B cell (primary cell): Measurements from ENCODE around the gene TAF8. TPM values are rescaled to one million over a fixed set of nuclear protein-coding genes. Genes with fewer than 3 reads are reported as not detected.

Source experiments
- ATAC-seq: fragments of 200-7000 bp; cut with Tn5 transposase; one replicate; pipeline ENCODE4 v1.10.0; 2021; ENCODE audit warnings: low read depth, mild to moderate bottlenecking, moderate number of reproducible peaks, moderate library complexity
- CTCF ChIA-PET: fragments of 350-600 bp; sonication (Branson Sonifier 250); formaldehyde crosslinking; loops from one replicate; lab custom pipeline; 2021; ENCODE audit warnings: antibody characterized with exemption, inconsistent platforms; lab: Charles Lee
- POLR2A ChIA-PET: fragments of 350-600 bp; sonication (Branson Sonifier 250); formaldehyde crosslinking; loops from one replicate; lab custom pipeline; 2021; ENCODE audit warnings: antibody characterized with exemption; lab: Charles Lee
- DNase-seq: peaks from one replicate; pipeline ENCODE4 v3.0.0; 2013
- H2AFZ ChIP-seq: 2 replicates; pipeline ENCODE4 v1.6.1; 2012; ENCODE audit warnings: mild to moderate bottlenecking, low read depth, low read length; ENCODE audit not compliant: insufficient read depth, poor library complexity, severe bottlenecking
- H3K27ac ChIP-seq, 2 donors: 1 replicate in 1 of 2; 2 replicates in 1 of 2; pipeline ENCODE4 v1.5.1; 2012 to 2013; ENCODE audit warnings: low read length in 2 of 2, mild to moderate bottlenecking in 2 of 2, moderate library complexity in 1 of 2
- H3K27me3 ChIP-seq, 4 experiments: fragments of 200-600 bp in 1 of 4; sonication (generic) in 1 of 4; replicated peaks in 1 of 4; 1 replicate in 2 of 4; 2 replicates in 2 of 4; pipeline versions ENCODE4 v1.6.1 to v1.7.0; 2013 to 2016; ENCODE audit warnings: low read length in 3 of 4, mild to moderate bottlenecking in 2 of 4, mixed read lengths in 1 of 4, moderate library complexity in 1 of 4; ENCODE audit not compliant: insufficient read depth in 4 of 4, control insufficient read depth in 3 of 4; ENCODE audit errors: control extremely low read depth in 1 of 4
- H3K36me3 ChIP-seq, 2 experiments: replicated peaks in 1 of 2; 1 replicate in 1 of 2; 2 replicates in 1 of 2; pipeline versions ENCODE4 v1.6.1 to v1.7.1; 2013; ENCODE audit warnings: low read length in 1 of 2; ENCODE audit not compliant: insufficient read depth in 2 of 2, control insufficient read depth in 1 of 2; ENCODE audit errors: control extremely low read depth in 1 of 2, extremely low read depth in 1 of 2
- H3K4me1 ChIP-seq, 2 donors: fragments of 200-600 bp in 1 of 2; sonication (generic) in 1 of 2; 1 replicate in 1 of 2; 2 replicates in 1 of 2; pipeline versions ENCODE4 v1.5.1 to v1.6.1; 2013 to 2017; ENCODE audit warnings: low read length in 2 of 2; ENCODE audit not compliant: control insufficient read depth in 2 of 2, insufficient read depth in 2 of 2
- H3K4me2 ChIP-seq: replicated peaks from 2 replicates; pipeline ENCODE3; 2012; ENCODE audit warnings: mild to moderate bottlenecking, low read depth, low read length; ENCODE audit not compliant: poor library complexity, severe bottlenecking
- H3K4me3 ChIP-seq, 5 experiments: fragments of 200-600 bp in 1 of 5; sonication (generic) in 1 of 5; 1 replicate in 3 of 5; 2 replicates in 2 of 5; pipeline versions ENCODE4 v1.5.1 to v1.7.0; 2011 to 2016; ENCODE audit warnings: low read length in 4 of 5, mild to moderate bottlenecking in 4 of 5, low read depth in 2 of 5, control low read depth in 1 of 5, moderate library complexity in 1 of 5; ENCODE audit not compliant: insufficient read depth in 1 of 5; ENCODE audit errors: control extremely low read depth in 1 of 5, extremely low read depth in 1 of 5
- H3K79me2 ChIP-seq: fragments of 200-600 bp; sonication (generic); one replicate; pipeline ENCODE4 v1.6.0; 2016; ENCODE audit warnings: low read length; ENCODE audit not compliant: control insufficient read depth, insufficient read depth
- H3K9ac ChIP-seq: fragments of 200-600 bp; sonication (generic); 2 replicates; pipeline ENCODE4 v1.6.1; 2017; ENCODE audit warnings: mild to moderate bottlenecking, low read length, moderate library complexity
- H3K9me3 ChIP-seq, 3 donors: one replicate each; pipeline versions ENCODE4 v1.6.1 to v1.7.1; 2013; ENCODE audit warnings: low read length in 2 of 3; ENCODE audit not compliant: control insufficient read depth in 2 of 3, insufficient read depth in 1 of 3; ENCODE audit errors: control extremely low read depth in 1 of 3
- H4K20me1 ChIP-seq: 2 replicates; pipeline ENCODE4 v1.6.0; 2012; ENCODE audit warnings: mild to moderate bottlenecking, low read length; ENCODE audit not compliant: insufficient read depth, control insufficient read depth, poor library complexity, severe bottlenecking
- H3K27ac Mint-ChIP-seq: one replicate; pipeline ENCODE4 v1.8.0; 2021; ENCODE audit warnings: mixed read lengths
- H3K27me3 Mint-ChIP-seq: one replicate; pipeline ENCODE4 v1.8.0; 2021; ENCODE audit warnings: mixed read lengths
- H3K4me1 Mint-ChIP-seq: one replicate; pipeline ENCODE4 v1.8.0; 2021; ENCODE audit warnings: mixed read lengths
- H3K4me3 Mint-ChIP-seq: one replicate; pipeline ENCODE4 v1.8.0; 2021; ENCODE audit warnings: mixed read lengths
- H3K9me3 Mint-ChIP-seq: one replicate; pipeline ENCODE4 v1.8.0; 2022; ENCODE audit warnings: mixed read lengths; ENCODE audit not compliant: insufficient read depth
- EZH2 ChIP-seq: IDR thresholded peaks from 2 replicates; pipeline ENCODE4 v1.6.1; 2012; ENCODE audit warnings: borderline replicate concordance, low read depth, mild to moderate bottlenecking, moderate library complexity, low read length; ENCODE audit not compliant: insufficient read depth, poor library complexity, severe bottlenecking
- WGBS: methylation state at CpG from one replicate; pipeline ENCODE4 v1.1.5; 2013; ENCODE audit warnings: missing lambda C conversion rate; ENCODE audit not compliant: insufficient coverage; 5-methylcytosine and 5-hydroxymethylcytosine counted together
- intact Hi-C: fragments of 100-400 bp; cut with micrococcal nuclease; formaldehyde crosslinking; loops from one replicate; pipeline ENCODE4 v1.10.0; 2022
- polyA plus RNA-seq: library from polyadenylated mRNA; depleted of rRNA; stranded (reverse); fragments of >200 nt; gene quantifications from 2 replicates; pipeline ENCODE4 v1.2.3, GENCODE V29; 2012
- total RNA-seq, 2 donors: library from RNA; stranded (reverse); fragments of 120-200 nt in 1 of 2; gene quantifications; 1 replicate in 1 of 2; 2 replicates in 1 of 2; pipeline versions ENCODE4 v1.2.3 to v1.2.4, GENCODE V29; 2013 to 2022
- TF ChIP-seq, protein P1 (sequence below): fragments of 200-600 bp; IDR thresholded peaks from one replicate; pipeline ENCODE4 v1.8.0; 2022; ENCODE audit warnings: antibody characterized with exemption, mild to moderate bottlenecking

The TAF8 gene
- total and polyA plus RNA-seq, 2 donors (not counting 1 experiment from before 2014, with no cell fraction given), result 30.6 to 67.0 TPM

DNA sequence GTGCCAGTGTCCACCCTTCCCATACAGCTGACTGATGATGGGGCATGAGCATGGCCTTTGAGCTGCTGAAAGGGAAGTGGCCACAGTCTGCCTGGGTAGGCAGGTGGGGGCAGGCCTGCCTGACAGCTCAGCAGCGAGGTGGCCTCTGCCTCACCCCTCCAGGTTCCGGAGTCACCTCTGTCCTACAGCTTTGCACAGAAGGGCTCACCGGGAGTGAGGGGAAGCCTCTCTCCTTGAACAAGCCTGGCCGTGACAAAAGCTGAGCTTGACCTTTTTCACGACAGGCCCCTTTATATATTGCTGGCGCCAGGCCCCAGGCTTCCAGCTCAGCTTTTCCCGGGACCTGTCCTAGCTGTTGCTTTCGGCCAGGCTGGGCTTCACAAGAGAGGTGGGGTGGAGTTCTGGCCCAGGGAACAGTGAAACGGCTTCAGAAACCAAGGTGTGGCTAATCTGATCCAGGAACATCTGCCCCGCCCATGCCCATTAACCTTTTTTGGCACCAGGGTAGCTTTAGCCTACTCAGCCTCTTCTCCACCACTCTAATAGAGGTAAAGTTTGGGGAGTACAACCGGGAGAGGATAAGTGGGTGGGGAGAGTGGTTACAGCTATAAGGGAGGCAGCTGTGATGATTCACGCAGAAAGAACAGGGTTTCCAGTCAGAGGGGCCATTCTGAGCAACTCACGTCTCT lies 49.2 kb downstream of the TAF8 start:
- H3K36me3 ChIP-seq, result no peaks in the 10 kb centered on the region
- intact Hi-C loops, result no loop called here
- no peak overlapping the region for H3K4me3 ChIP-seq
- ATAC-seq (no peak), DNase-seq (no peak)
- H3K4me1 ChIP-seq, result peaks cover 3 to 6% of the 10 kb centered on the region in 2 donors
- H3K27me3 Mint-ChIP-seq, result peaks cover 10% of the 10 kb centered on the region
- no peak overlapping the region for H3K9ac ChIP-seq
- ChIA-PET POLR2A (no interaction called here), CTCF (no interaction called here)
- 85% methylated on average over 10 of the region's 13 CpGs for WGBS
- H3K27ac ChIP-seq, result no peak overlapping the region
- TF ChIP-seq EZH2, result no peak
- TF ChIP-seq, protein P1, sequence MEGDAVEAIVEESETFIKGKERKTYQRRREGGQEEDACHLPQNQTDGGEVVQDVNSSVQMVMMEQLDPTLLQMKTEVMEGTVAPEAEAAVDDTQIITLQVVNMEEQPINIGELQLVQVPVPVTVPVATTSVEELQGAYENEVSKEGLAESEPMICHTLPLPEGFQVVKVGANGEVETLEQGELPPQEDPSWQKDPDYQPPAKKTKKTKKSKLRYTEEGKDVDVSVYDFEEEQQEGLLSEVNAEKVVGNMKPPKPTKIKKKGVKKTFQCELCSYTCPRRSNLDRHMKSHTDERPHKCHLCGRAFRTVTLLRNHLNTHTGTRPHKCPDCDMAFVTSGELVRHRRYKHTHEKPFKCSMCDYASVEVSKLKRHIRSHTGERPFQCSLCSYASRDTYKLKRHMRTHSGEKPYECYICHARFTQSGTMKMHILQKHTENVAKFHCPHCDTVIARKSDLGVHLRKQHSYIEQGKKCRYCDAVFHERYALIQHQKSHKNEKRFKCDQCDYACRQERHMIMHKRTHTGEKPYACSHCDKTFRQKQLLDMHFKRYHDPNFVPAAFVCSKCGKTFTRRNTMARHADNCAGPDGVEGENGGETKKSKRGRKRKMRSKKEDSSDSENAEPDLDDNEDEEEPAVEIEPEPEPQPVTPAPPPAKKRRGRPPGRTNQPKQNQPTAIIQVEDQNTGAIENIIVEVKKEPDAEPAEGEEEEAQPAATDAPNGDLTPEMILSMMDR, result no peak
- H3K4me1 Mint-ChIP-seq, result peaks cover 8% of the 10 kb centered on the region
- no peaks in the 10 kb centered on the region for H3K9me3 Mint-ChIP-seq
- H2AFZ ChIP-seq, result no peak overlapping the region
- H3K4me2 ChIP-seq, result no peak overlapping the region
- no peaks in the 10 kb centered on the region for H4K20me1 ChIP-seq
- peaks cover 0 to 8% (median 0%) of the 10 kb centered on the region in 4 experiments for H3K27me3 ChIP-seq
- no peaks in the 10 kb centered on the region for H3K79me2 ChIP-seq
- no peak overlapping the region for H3K27ac Mint-ChIP-seq
- H3K4me3 Mint-ChIP-seq, result no peak overlapping the region
- H3K9me3 ChIP-seq, result no peaks in the 10 kb centered on the region
